ENCODE data around the gene SUFU.

The SUFU gene

GRCh38 chr10:102635377-102635776, 131.6 kb downstream of the SUFU start:
- DNase-seq (ENCODE audit: low read depth in 2 of 2) = no peak

GRCh38 chr10:102639537-102639936, 135.8 kb downstream of the SUFU start:
- DNase-seq (ENCODE audit: low read depth in 2 of 2) = no peak

GRCh38 chr10:102641402-102641801, 137.6 kb downstream of the SUFU start:
- DNase-seq (ENCODE audit: low read depth in 2 of 2) = no peak

- DNase-seq (ENCODE audit: low read depth in 2 of 2) = peak; percentile 94 to 96
Measured at GRCh38 chr10:102641880-102642735, 138.3 kb downstream of the SUFU start.

GRCh38 chr10:102642736-102643335, 139.1 kb downstream of the SUFU start:
- DNase-seq (ENCODE audit: low read depth in 2 of 2) = peak in 1 of 2 donors; percentile 29

GRCh38 chr10:102643336-102644065, 139.7 kb downstream of the SUFU start:
- peak in 1 of 2 donors; percentile 33 for DNase-seq (ENCODE audit: low read depth in 2 of 2)

- peak in 1 of 2 donors; percentile 47 for DNase-seq (ENCODE audit: low read depth in 2 of 2)
Measured at GRCh38 chr10:102644066-102644645, 140.4 kb downstream of the SUFU start, which contains the start of gene TRIM8. TRIM8 (plus strand) TSS chr10:102644479; CDS start chr10:102644618, 139 bp downstream.

- DNase-seq (ENCODE audit: low read depth in 2 of 2) = peak; percentile 70 to 73
Measured at GRCh38 chr10:102644646-102645387, 141.0 kb downstream of the SUFU start.

- no peak for DNase-seq (ENCODE audit: low read depth in 2 of 2)
Measured at GRCh38 chr10:102645388-102645740, 141.6 kb downstream of the SUFU start.

- peak in 1 of 2 donors; percentile 66 for DNase-seq (ENCODE audit: low read depth in 2 of 2)
Measured at GRCh38 chr10:102645741-102646609, 142.2 kb downstream of the SUFU start.

- DNase-seq (ENCODE audit: low read depth in 2 of 2) = peak in 1 of 2 donors; percentile 44
Measured at GRCh38 chr10:102646610-102647442, 143.1 kb downstream of the SUFU start.

GRCh38 chr10:102647443-102648268, 143.9 kb downstream of the SUFU start:
- no peak for DNase-seq (ENCODE audit: low read depth in 2 of 2)

GRCh38 chr10:102648269-102648888, 144.6 kb downstream of the SUFU start:
- DNase-seq (ENCODE audit: low read depth in 2 of 2) = no peak

GRCh38 chr10:102648889-102649796, 145.4 kb downstream of the SUFU start:
- no peak for DNase-seq (ENCODE audit: low read depth in 2 of 2)

- DNase-seq (ENCODE audit: low read depth in 2 of 2) = no peak
Measured at GRCh38 chr10:102649797-102650654, 146.3 kb downstream of the SUFU start.

Measured in stimulated activated CD4-positive, alpha-beta T cell treated with anti-CD3 and anti-CD28 coated beads, Interleukin-15, amount 100 ng/mL, for 48 hours (primary cell).